ENCODE data around the gene TMEM87A. TPM values are rescaled to one million over a fixed set of nuclear protein-coding genes. Genes with fewer than 3 reads are reported as not detected.
"Not testable (repeated sequence)": the region's sequence is repeated elsewhere in the genome, so short reads cannot be mapped to it uniquely, and the experiment has no call there.

TMEM87A gene
- total RNA-seq, 4 donors from 2014 or later, result 70.6 to 104 (median 83.5) TPM

GRCh38 chr15:42313463-42313862, 40.2 kb upstream of the TMEM87A start:
- Histone ChIP-seq H3K4me1 (no peaks in the 10 kb centered on the region), H3K4me3 (no peak overlapping the region), H3K9me3 (no peaks in the 10 kb centered on the region), H3K27me3 (no peaks in the 10 kb centered on the region), H3K36me3 (peaks cover 49% of the 10 kb centered on the region), H3K27ac (no peak overlapping the region)
- TF ChIP-seq CTCF (IDR thresholded peaks at IDR 0.05), result no peak
- WGBS, result 38% methylated on average over 3 of the region's 3 CpGs
- no peak for DNase-seq (ENCODE audit: low spot score in 2 of 2)

DNA sequence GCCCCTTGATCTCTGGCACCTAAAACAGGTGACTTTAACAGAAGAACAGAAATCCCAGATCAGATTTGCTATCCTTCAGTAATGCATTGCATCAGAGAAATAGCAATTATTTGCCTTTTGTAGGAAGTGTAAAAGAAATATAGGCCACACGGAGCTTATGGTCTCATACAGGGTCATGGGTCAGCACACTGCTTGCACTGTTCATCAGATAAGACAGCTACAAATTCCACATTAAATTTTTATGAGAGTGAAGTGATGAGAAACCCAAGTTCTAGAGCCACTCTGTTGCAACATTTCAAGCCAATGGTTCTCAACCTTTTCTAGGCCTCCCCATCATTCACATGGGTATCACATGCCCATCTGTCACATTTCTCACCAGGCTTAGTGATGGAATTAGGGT, 33.4 kb upstream of the TMEM87A start:
- TF ChIP-seq EP300 (IDR thresholded peaks at IDR 0.05) (no peak), POLR2A (IDR thresholded peaks at IDR 0.05) (no peak), CTCF (IDR thresholded peaks at IDR 0.05) (no peak), POLR2AphosphoS5 (IDR thresholded peaks at IDR 0.05) (no peak)
- Histone ChIP-seq H3K4me1 (no peaks in the 10 kb centered on the region), H3K27me3 (no peaks in the 10 kb centered on the region), H3K36me3 (peaks cover 49% of the 10 kb centered on the region), H3K9me3 (no peaks in the 10 kb centered on the region), H3K27ac (no peak overlapping the region), H3K4me3 (no peak overlapping the region)
- no peak for DNase-seq (ENCODE audit: low spot score in 2 of 2)
- WGBS, result 80% methylated on average over 1 of the region's 1 CpG

DNA sequence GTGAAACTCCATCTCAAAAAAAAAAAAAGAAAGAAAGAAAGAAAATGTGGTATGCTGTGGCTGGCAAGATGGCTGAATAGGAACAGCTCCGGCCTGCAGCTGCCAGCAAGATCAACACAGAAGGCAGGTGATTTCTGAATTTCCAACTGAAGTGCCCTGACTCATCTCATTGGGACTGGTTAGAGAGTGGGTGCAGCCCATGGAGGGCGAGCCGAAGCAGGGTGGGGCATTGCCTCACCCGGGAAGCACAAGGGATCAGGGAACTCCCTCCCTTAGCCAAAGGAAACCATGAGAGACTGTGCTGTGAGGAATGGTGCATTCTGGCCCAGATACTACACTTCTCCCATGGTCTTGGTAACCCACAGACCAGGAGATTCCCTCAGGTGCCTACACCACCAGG, 27.8 kb upstream of the TMEM87A start:
- peaks cover 12% of the 10 kb centered on the region for H3K36me3 ChIP-seq
- not testable (repeated sequence) for H3K4me3 ChIP-seq; H3K9me3 ChIP-seq; DNase-seq (ENCODE audit: low spot score in 2 of 2); H3K4me1 ChIP-seq; H3K27ac ChIP-seq; H3K27me3 ChIP-seq
- WGBS, result 75% methylated on average over 3 of the region's 4 CpGs

GRCh38 chr15:42289166-42289565, 15.9 kb upstream of the TMEM87A start:
- TF ChIP-seq EP300 (IDR thresholded peaks at IDR 0.05) (no peak), CTCF (IDR thresholded peaks at IDR 0.05) (no peak), POLR2A (IDR thresholded peaks at IDR 0.05) (no peak), POLR2AphosphoS5 (IDR thresholded peaks at IDR 0.05) (no peak)
- no peak overlapping the region for H3K27ac ChIP-seq
- H3K27me3 ChIP-seq, result no peaks in the 10 kb centered on the region
- H3K4me1 ChIP-seq, result no peaks in the 10 kb centered on the region
- 96% methylated on average over 1 of the region's 1 CpG for WGBS
- H3K36me3 ChIP-seq, result peaks cover 63% of the 10 kb centered on the region
- no peak for DNase-seq (ENCODE audit: low spot score in 2 of 2)
- H3K9me3 ChIP-seq, result no peaks in the 10 kb centered on the region
- H3K4me3 ChIP-seq, result no peak overlapping the region

- peaks cover 62% of the 10 kb centered on the region for H3K36me3 ChIP-seq
- 97% methylated on average over 4 of the region's 4 CpGs for WGBS
- H3K4me1 ChIP-seq, result no peaks in the 10 kb centered on the region
These were observed 14.7 kb upstream of the TMEM87A start for GRCh38 chr15:42287931-42288330.

More at GRCh38 chr15:42287931-42288330, 14.7 kb upstream of the TMEM87A start:
- TF ChIP-seq EP300 (IDR thresholded peaks at IDR 0.05) (no peak), CTCF (IDR thresholded peaks at IDR 0.05) (no peak)
- H3K9me3 ChIP-seq, result no peaks in the 10 kb centered on the region
- no peaks in the 10 kb centered on the region for H3K27me3 ChIP-seq
- no peak for DNase-seq (ENCODE audit: low spot score in 2 of 2)
- no peak overlapping the region for H3K27ac ChIP-seq
- H3K4me3 ChIP-seq, result no peak overlapping the region

All from suprapubic skin (tissue), 4 donors.